Tibial artery (tissue), 4 donors: Measurements from ENCODE around the gene ABHD1.

ENCODE experiments used
- DNase-seq, 2 donors: peaks; one replicate each; pipeline ENCODE4 v3.0.0-alpha.2; 2019
- H3K27ac ChIP-seq, 2 donors: fragments of 200-600 bp; sonication (generic) in 1 of 2; 1 replicate in 1 of 2; 2 replicates in 1 of 2; pipeline ENCODE4 v1.5.1; 2018 to 2019; ENCODE audit warnings: mild to moderate bottlenecking in 1 of 2
- H3K27me3 ChIP-seq, 2 donors: fragments of 200-600 bp; sonication (generic) in 1 of 2; one replicate each; pipeline versions ENCODE4 v1.5.1 to v1.6.0; 2016 to 2019
- H3K36me3 ChIP-seq, 3 donors: fragments of 200-600 bp; sonication (generic) in 2 of 3; one replicate each; pipeline ENCODE4 v1.5.1; 2016 to 2019; ENCODE audit warnings: mild to moderate bottlenecking in 2 of 3
- H3K4me1 ChIP-seq, 4 donors: fragments of 200-600 bp; sonication (generic) in 2 of 4; 1 replicate in 3 of 4; 2 replicates in 1 of 4; pipeline ENCODE4 v1.5.1; 2016 to 2019
- H3K4me3 ChIP-seq, 2 donors: fragments of 200-600 bp; sonication (generic) in 1 of 2; 1 replicate in 1 of 2; 2 replicates in 1 of 2; pipeline ENCODE4 v1.5.1; 2018 to 2019; ENCODE audit warnings: mild to moderate bottlenecking in 2 of 2
- H3K9me3 ChIP-seq, 3 donors: fragments of 200-600 bp; sonication (generic) in 1 of 3; one replicate each; pipeline ENCODE4 v1.5.1; 2016 to 2019
- CTCF ChIP-seq, 2 experiments: fragments of 200-600 bp in 1 of 2; fragments of 450-650 bp in 1 of 2; IDR thresholded peaks; one replicate each; pipeline ENCODE4 v1.5.1; 2017 to 2019; ENCODE audit warnings: antibody characterized with exemption in 2 of 2, mild to moderate bottlenecking in 1 of 2, moderate library complexity in 1 of 2
- intact Hi-C: fragments of 100-400 bp; cut with DNase I; formaldehyde crosslinking; loops from one replicate; pipeline ENCODE4 v1.15.0; 2023; ENCODE audit warnings: low total_unique reads

The ABHD1 gene

GRCh38 chr2:27081984-27082772 lies 41.4 kb upstream of the ABHD1 start:
- intact Hi-C loops = loop anchor here (5.0 kb wide), 1 partner anchor 50 kb away; the partner anchor contains the start of gene TMEM214
- H3K4me3 ChIP-seq = no peak overlapping the region
- H3K27ac ChIP-seq = peak overlapping the region; percentile 46 to 64
- H3K4me1 ChIP-seq = peaks cover 0 to 68% (median 55%) of the 10 kb centered on the region in 4 donors
- no peaks in the 10 kb centered on the region for H3K9me3 ChIP-seq
- peaks cover 10 to 19% (median 18%) of the 10 kb centered on the region in 3 donors for H3K36me3 ChIP-seq
- no peaks in the 10 kb centered on the region for H3K27me3 ChIP-seq
- DNase-seq = no peak
- TF ChIP-seq CTCF (IDR thresholded peaks at IDR 0.05) = no peak

- DNase-seq = no peak
- H3K9me3 ChIP-seq = no peaks in the 10 kb centered on the region
- H3K27me3 ChIP-seq = no peaks in the 10 kb centered on the region
- H3K27ac ChIP-seq = no peak overlapping the region
- peaks cover 10 to 19% (median 18%) of the 10 kb centered on the region in 3 donors for H3K36me3 ChIP-seq
- intact Hi-C loops = loop anchor here (5.0 kb wide), 1 partner anchor 51 kb away; the partner anchor contains the start of gene TMEM214
- H3K4me1 ChIP-seq = peaks cover 0 to 68% (median 54%) of the 10 kb centered on the region in 4 donors
- no peak overlapping the region for H3K4me3 ChIP-seq
- TF ChIP-seq CTCF (IDR thresholded peaks at IDR 0.05) = no peak
Measured at GRCh38 chr2:27082773-27083409, 40.7 kb upstream of the ABHD1 start.

GRCh38 chr2:27083410-27084296 lies 40.0 kb upstream of the ABHD1 start:
- Histone ChIP-seq H3K27me3 (no peaks in the 10 kb centered on the region), H3K4me3 (no peak overlapping the region), H3K36me3 (peaks cover 10 to 19% (median 18%) of the 10 kb centered on the region in 3 donors), H3K9me3 (no peaks in the 10 kb centered on the region), H3K27ac (no peak overlapping the region), H3K4me1 (peaks cover 0 to 65% (median 51%) of the 10 kb centered on the region in 4 donors)
- intact Hi-C loops = loop anchor here (2.0 to 5.0 kb wide), 2 partner anchors 51 to 113 kb away; partner anchors contain the start of genes MAPRE3 and TMEM214
- DNase-seq = no peak
- TF ChIP-seq CTCF (IDR thresholded peaks at IDR 0.05) = no peak

GRCh38 chr2:27084297-27085061 lies 39.1 kb upstream of the ABHD1 start:
- DNase-seq = no peak
- Histone ChIP-seq H3K4me3 (no peak overlapping the region), H3K27ac (peak overlapping the region; percentile 91 to 96), H3K36me3 (peaks cover 10 to 19% (median 18%) of the 10 kb centered on the region in 3 donors), H3K4me1 (peaks cover 0 to 59% (median 49%) of the 10 kb centered on the region in 4 donors), H3K9me3 (no peaks in the 10 kb centered on the region), H3K27me3 (no peaks in the 10 kb centered on the region)
- intact Hi-C loops = loop anchor here (2.0 to 5.0 kb wide), 3 partner anchors 32 to 114 kb away; partner anchors contain the start of genes AGBL5, MAPRE3 and TMEM214
- TF ChIP-seq CTCF (IDR thresholded peaks at IDR 0.05) = no peak
